ENCODE data around the gene FBN2.

DNA sequence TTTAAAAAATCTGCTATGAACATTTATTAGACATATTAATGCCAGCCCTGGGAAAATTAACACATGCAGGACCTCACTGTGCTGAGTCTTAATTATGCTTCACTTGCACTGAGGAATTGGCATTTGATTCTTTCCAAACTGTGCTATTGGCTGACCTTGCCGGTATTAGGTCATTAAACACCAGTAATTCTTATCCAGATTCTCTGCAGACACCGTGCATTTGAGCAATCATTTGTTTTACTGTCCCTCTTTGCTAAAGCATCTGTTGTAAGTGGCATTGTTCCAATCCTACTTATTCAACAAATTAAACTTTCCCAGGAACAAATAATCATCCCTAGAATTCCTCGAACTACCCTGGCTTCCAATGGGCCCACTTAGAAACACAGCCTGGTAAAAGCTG lies 309.5 kb downstream of the FBN2 start:
- TF ChIP-seq, protein P1, sequence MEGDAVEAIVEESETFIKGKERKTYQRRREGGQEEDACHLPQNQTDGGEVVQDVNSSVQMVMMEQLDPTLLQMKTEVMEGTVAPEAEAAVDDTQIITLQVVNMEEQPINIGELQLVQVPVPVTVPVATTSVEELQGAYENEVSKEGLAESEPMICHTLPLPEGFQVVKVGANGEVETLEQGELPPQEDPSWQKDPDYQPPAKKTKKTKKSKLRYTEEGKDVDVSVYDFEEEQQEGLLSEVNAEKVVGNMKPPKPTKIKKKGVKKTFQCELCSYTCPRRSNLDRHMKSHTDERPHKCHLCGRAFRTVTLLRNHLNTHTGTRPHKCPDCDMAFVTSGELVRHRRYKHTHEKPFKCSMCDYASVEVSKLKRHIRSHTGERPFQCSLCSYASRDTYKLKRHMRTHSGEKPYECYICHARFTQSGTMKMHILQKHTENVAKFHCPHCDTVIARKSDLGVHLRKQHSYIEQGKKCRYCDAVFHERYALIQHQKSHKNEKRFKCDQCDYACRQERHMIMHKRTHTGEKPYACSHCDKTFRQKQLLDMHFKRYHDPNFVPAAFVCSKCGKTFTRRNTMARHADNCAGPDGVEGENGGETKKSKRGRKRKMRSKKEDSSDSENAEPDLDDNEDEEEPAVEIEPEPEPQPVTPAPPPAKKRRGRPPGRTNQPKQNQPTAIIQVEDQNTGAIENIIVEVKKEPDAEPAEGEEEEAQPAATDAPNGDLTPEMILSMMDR (conservative IDR thresholded peaks at IDR 0.05), result no peak
- no peak for TF ChIP-seq EZH2 (IDR thresholded peaks at IDR 0.05; ENCODE audit: low read depth)
